Astrocyte of the cerebellum (primary cell): Measurements from ENCODE around the gene SNX33.

Experiments used
- DNase-seq: peaks from one replicate; pipeline ENCODE4 v3.0.0-alpha.2; 2011; ENCODE audit warnings: low read depth
- H3K4me3 ChIP-seq: 2 replicates; pipeline ENCODE4 v1.5.1; 2011; ENCODE audit warnings: mild to moderate bottlenecking, low read depth, low read length, moderate library complexity
- CTCF ChIP-seq: IDR thresholded peaks from 2 replicates; pipeline ENCODE4 v1.5.1; 2012; ENCODE audit warnings: low read length, low read depth, moderate library complexity, mild to moderate bottlenecking; ENCODE audit errors: missing control alignments
- in situ Hi-C: cut with HindIII; loops from 2 replicates; pipeline ENCODE4 v1.10.0; 2017; ENCODE audit warnings: low sequenced_read_pairs

The SNX33 gene

GRCh38 chr15:75636026-75636425 is 11.7 kb upstream of the SNX33 start:
- in situ Hi-C loops, result loop anchor here (25.0 kb wide), 2 partner anchors 174 to 176 kb away; partner anchors contain the start of gene SIN3A
- TF ChIP-seq CTCF, result no peak

GRCh38 chr15:75637245-75638009 is 10.3 kb upstream of the SNX33 start:
- H3K4me3 ChIP-seq, result no peak overlapping the region
- in situ Hi-C loops, result loop anchor here (25.0 kb wide), 2 partner anchors 175 kb away; partner anchors contain the start of gene SIN3A
- TF ChIP-seq CTCF, result no peak
- DNase-seq, result no peak

More at GRCh38 chr15:75636026-75636425, 11.7 kb upstream of the SNX33 start:
- no peak overlapping the region for H3K4me3 ChIP-seq
- DNase-seq, result no peak

- H3K4me3 ChIP-seq, result peak overlapping the region; percentile 90
- TF ChIP-seq CTCF, result no peak
- in situ Hi-C loops, result loop anchor here (25.0 kb wide), 2 partner anchors 173 to 177 kb away; partner anchors contain the start of gene SIN3A
- DNase-seq, result no peak
Observed at GRCh38 chr15:75639191-75639708, 8.5 kb upstream of the SNX33 start.

- peak; percentile 93 for DNase-seq
- in situ Hi-C loops, result loop anchor here (25.0 kb wide), 2 partner anchors 172 to 178 kb away; partner anchors contain the start of gene SIN3A
- TF ChIP-seq CTCF, result no peak
Observed at GRCh38 chr15:75639709-75640482, 7.8 kb upstream of the SNX33 start, which contains the start of gene IMP3. TSS of gene IMP3 (minus strand) at chr15:75640224. CDS start at chr15:75640168, 56 bp downstream.

GRCh38 chr15:75640483-75641178 is 7.1 kb upstream of the SNX33 start:
- in situ Hi-C loops, result loop anchor here (25.0 kb wide), 2 partner anchors 172 to 178 kb away; partner anchors contain the start of gene SIN3A
- DNase-seq, result no peak
- peak overlapping the region; percentile 90 for H3K4me3 ChIP-seq
- peak; percentile 38 for TF ChIP-seq CTCF

More at GRCh38 chr15:75639709-75640482, 7.8 kb upstream of the SNX33 start, which contains the start of gene IMP3:
- peak within 1 kb of the TSS; percentile 90 for H3K4me3 ChIP-seq
